HCT116 (cell line): ENCODE measurements around the gene SLC29A1. TPM values are rescaled to one million over a fixed set of nuclear protein-coding genes. Genes with fewer than 3 reads are reported as not detected.

Experiments
- ATAC-seq: fragments of 200-7000 bp; cut with Tn5 transposase; 2 replicates; pipeline ENCODE4 v1.9.1; 2020; ENCODE audit warnings: mild to moderate bottlenecking, moderate library complexity
- BruUV-seq: library from RNA; stranded (reverse); fragments of 400-500 nt; replicated peaks from 2 replicates; lab custom pipeline; 2021; lab: Mats Ljungman, UMichigan
- CTCF ChIA-PET: fragments of 300-600 bp; sonication (Branson Sonifier 250); formaldehyde crosslinking; loops from one replicate; lab custom pipeline; 2021; ENCODE audit warnings: antibody characterized with exemption; lab: Charles Lee
- POLR2A ChIA-PET: fragments of 300-600, 350-600 bp; sonication (Branson Sonifier 250); formaldehyde crosslinking; loops from one replicate; lab custom pipeline; 2021; ENCODE audit warnings: antibody characterized with exemption; lab: Charles Lee
- RAD21 ChIA-PET, 2 experiments: fragments of 300-600 bp; sonication (Branson Sonifier 250); formaldehyde crosslinking; loops; one replicate each; lab custom pipeline; 2023; ENCODE audit warnings: low total read pairs in 2 of 2; ENCODE audit not compliant: uncharacterized antibody in 2 of 2, unreplicated experiment in 2 of 2, low non-redundant PET in 1 of 2; lab: Charles Lee
- DNase-seq: peaks from one replicate; pipeline ENCODE4 v3.0.0-alpha.2; 2010; ENCODE audit warnings: low read depth, low spot score
- H2AFZ ChIP-seq: fragments of 200-600 bp; shearing (Covaris generic), sonication (generic); 2 replicates; pipeline ENCODE4 v1.6.1; 2017; ENCODE audit warnings: low read depth, mixed run types, mixed read lengths, antibody characterized with exemption, low read length; ENCODE audit not compliant: poor library complexity, severe bottlenecking
- H3K27ac ChIP-seq: 2 replicates; pipeline ENCODE4 v1.5.1; 2012; ENCODE audit warnings: low read depth, low read length
- H3K27me3 ChIP-seq: fragments of 200-600 bp; sonication (generic); 2 replicates; pipeline ENCODE4 v1.6.1; 2016; ENCODE audit warnings: mixed run types, low read length, mixed read lengths; ENCODE audit not compliant: insufficient read depth
- H3K36me3 ChIP-seq, 2 experiments: fragments of 200-500 bp in 1 of 2; fragments of 200-600 bp in 1 of 2; sonication (Bioruptor generic) in 1 of 2; sonication (generic) in 1 of 2; 2 replicates each; pipeline versions ENCODE4 v1.5.1 to v1.6.1; 2014 to 2016; ENCODE audit warnings: low read length in 2 of 2, inconsistent platforms in 1 of 2, mixed read lengths in 1 of 2, mixed run types in 1 of 2; ENCODE audit not compliant: insufficient read depth in 2 of 2, control insufficient read depth in 1 of 2
- H3K4me1 ChIP-seq, 2 experiments: fragments of 200-600 bp in 1 of 2; sonication (generic) in 1 of 2; 2 replicates each; pipeline versions ENCODE4 v1.5.1 to v1.6.1; 2012 to 2017; ENCODE audit warnings: low read length in 2 of 2, inconsistent platforms in 1 of 2, mild to moderate bottlenecking in 1 of 2, mixed read lengths in 1 of 2, mixed run types in 1 of 2, moderate library complexity in 1 of 2; ENCODE audit not compliant: insufficient read depth in 2 of 2, control insufficient read depth in 1 of 2
- H3K4me2 ChIP-seq: fragments of 200-600 bp; sonication (generic); 2 replicates; pipeline ENCODE4 v1.6.1; 2017; ENCODE audit warnings: mixed run types, low read length, mixed read lengths
- H3K4me3 ChIP-seq, 2 experiments: fragments of 200-600 bp in 1 of 2; sonication (generic) in 1 of 2; replicated peaks in 1 of 2; 2 replicates each; pipeline ENCODE4 v1.5.1; 2011 to 2016; ENCODE audit warnings: low read length in 2 of 2, control low read depth in 1 of 2, low read depth in 1 of 2, mild to moderate bottlenecking in 1 of 2, mixed read lengths in 1 of 2, mixed run types in 1 of 2
- H3K79me2 ChIP-seq: fragments of 200-600 bp; sonication (generic); 2 replicates; pipeline ENCODE4 v1.6.1; 2017; ENCODE audit warnings: mild to moderate bottlenecking, mixed run types, low read length, moderate library complexity, mixed read lengths; ENCODE audit not compliant: insufficient read depth
- H3K9ac ChIP-seq: fragments of 200-600 bp; sonication (generic); 2 replicates; pipeline ENCODE4 v1.6.1; 2016; ENCODE audit warnings: low read length, mixed read lengths
- H3K9me2 ChIP-seq: fragments of 200-600 bp; sonication (generic), shearing (Covaris generic); 2 replicates; pipeline ENCODE4 v1.6.1; 2017; ENCODE audit warnings: mixed run types, mild to moderate bottlenecking, moderate library complexity; ENCODE audit not compliant: insufficient read depth
- H3K9me3 ChIP-seq, 2 experiments: fragments of 200-500 bp in 1 of 2; fragments of 200-600 bp in 1 of 2; sonication (Bioruptor generic) in 1 of 2; sonication (generic) in 1 of 2; 2 replicates each; pipeline ENCODE4 v1.6.1; 2014 to 2017; ENCODE audit warnings: low read length in 2 of 2, mixed read lengths in 2 of 2, inconsistent platforms in 1 of 2, low read depth in 1 of 2, mild to moderate bottlenecking in 1 of 2, mixed run types in 1 of 2, moderate library complexity in 1 of 2; ENCODE audit not compliant: control insufficient read depth in 1 of 2, insufficient read depth in 1 of 2
- H4K20me1 ChIP-seq: fragments of 200-600 bp; sonication (generic), shearing (Covaris generic); 2 replicates; pipeline ENCODE4 v1.6.1; 2017; ENCODE audit warnings: mixed run types, mild to moderate bottlenecking, moderate library complexity; ENCODE audit not compliant: insufficient read depth
- CBX3 ChIP-seq: IDR thresholded peaks from 2 replicates; pipeline ENCODE4 v1.6.1; 2012; ENCODE audit warnings: low read depth
- ELF1 ChIP-seq: IDR thresholded peaks from 2 replicates; pipeline ENCODE4 v1.6.1; 2012; ENCODE audit warnings: low read depth, borderline replicate concordance
- EZH2 ChIP-seq: fragments of 200-600 bp; sonication (generic); IDR thresholded peaks from 2 replicates; pipeline ENCODE4 v1.6.1; 2017; ENCODE audit warnings: antibody characterized with exemption, mixed run types
- JUND ChIP-seq: IDR thresholded peaks from 2 replicates; pipeline ENCODE4 v1.6.1; 2012
- MAX ChIP-seq: IDR thresholded peaks from 2 replicates; pipeline ENCODE4 v1.6.1; 2012
- RAD21 ChIP-seq: IDR thresholded peaks from 2 replicates; pipeline ENCODE4 v1.6.1; 2012; ENCODE audit warnings: low read depth, mild to moderate bottlenecking
- SIN3A ChIP-seq: IDR thresholded peaks from 2 replicates; pipeline ENCODE4 v1.6.1; 2012; ENCODE audit warnings: low read depth
- SP1 ChIP-seq: IDR thresholded peaks from 2 replicates; pipeline ENCODE4 v1.6.1; 2012; ENCODE audit warnings: low read depth
- ZBTB33 ChIP-seq: IDR thresholded peaks from 2 replicates; pipeline ENCODE4 v1.6.1; 2011; ENCODE audit warnings: mild to moderate bottlenecking, low read length, moderate library complexity; ENCODE audit not compliant: insufficient replicate concordance; ENCODE audit errors: extremely low read depth
- ZFX ChIP-seq: fragments of 450-650 bp; IDR thresholded peaks from 2 replicates; pipeline ENCODE4 v1.6.1; 2017
- ZNF274 ChIP-seq: fragments of 200-500 bp; sonication (Bioruptor generic); IDR thresholded peaks from 2 replicates; pipeline ENCODE4 v1.6.1; 2014; ENCODE audit warnings: mild to moderate bottlenecking, low read depth, low read length, inconsistent platforms
- intact Hi-C: fragments of 100-400 bp; cut with micrococcal nuclease; formaldehyde crosslinking; loops from 2 replicates; pipeline ENCODE4 v1.10.0; 2022
- total RNA-seq: library from RNA; stranded (reverse); gene quantifications from one replicate; pipeline ENCODE4 v1.2.1, GENCODE V29; 2021; ENCODE audit not compliant: unreplicated experiment
- TF ChIP-seq, protein P1 (sequence below): IDR thresholded peaks from 2 replicates; pipeline ENCODE4 v1.6.1; 2012; ENCODE audit warnings: low read depth
- TF ChIP-seq, protein P2 (sequence below): IDR thresholded peaks from 2 replicates; pipeline ENCODE4 v1.6.1; 2012

The SLC29A1 gene
- total RNA-seq, 1 experiment from 2014 or later, result 67.6 TPM

- TF ChIP-seq MAX, result no peak
- TF ChIP-seq ZFX, result no peak
- TF ChIP-seq, all 23 proteins: peak for 0
Measured at GRCh38 chr6:44272529-44272928, 49.1 kb downstream of the SLC29A1 start (continued).

DNA sequence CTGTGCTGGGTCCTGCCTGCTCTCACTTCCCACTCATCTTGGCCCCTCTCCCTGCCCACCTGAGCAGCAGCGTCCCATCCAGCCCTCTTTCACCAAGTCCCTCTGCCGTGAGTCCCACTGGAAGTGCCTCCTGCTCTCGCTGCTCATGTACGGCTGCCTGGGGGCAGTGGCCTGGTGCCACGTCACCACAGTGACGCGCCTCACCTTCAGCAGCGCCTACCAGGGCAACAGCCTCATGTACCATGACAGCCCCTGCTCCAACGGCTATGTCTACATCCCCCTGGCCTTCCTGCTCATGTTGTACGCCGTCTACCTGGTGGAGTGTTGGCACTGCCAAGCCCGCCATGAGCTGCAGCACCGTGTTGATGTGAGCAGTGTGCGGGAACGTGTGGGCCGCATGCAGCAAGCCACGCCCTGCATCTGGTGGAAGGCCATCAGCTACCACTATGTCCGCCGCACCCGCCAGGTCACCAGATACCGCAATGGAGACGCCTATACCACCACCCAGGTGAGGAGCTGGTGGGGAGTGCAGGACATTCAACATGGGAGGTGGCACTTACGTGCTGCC, 49.7 kb downstream of the SLC29A1 start:
- BruUV-seq, result no TSS peak
- ATAC-seq, result no peak; the same call in 1 of the 2 replicates

More for the DNA sequence above, 49.7 kb downstream of the SLC29A1 start:
- H3K9ac ChIP-seq, result no peak overlapping the region
- H3K27me3 ChIP-seq, result no peaks in the 10 kb centered on the region
- no peaks in the 10 kb centered on the region for H3K9me2 ChIP-seq
- no peak overlapping the region for H2AFZ ChIP-seq
- intact Hi-C loops, result no loop called here
- no peaks in the 10 kb centered on the region for H3K79me2 ChIP-seq
- POLR2A ChIA-PET, result no interaction called here
- DNase-seq, result no peak
- no peaks in the 10 kb centered on the region for H3K36me3 ChIP-seq
- no peaks in the 10 kb centered on the region for H3K9me3 ChIP-seq
- no peaks in the 10 kb centered on the region for H3K4me1 ChIP-seq
- H3K4me2 ChIP-seq, result no peak overlapping the region
- CTCF ChIA-PET, result no interaction called here
- H4K20me1 ChIP-seq, result no peaks in the 10 kb centered on the region
- no peak overlapping the region for H3K27ac ChIP-seq
- no peak for TF ChIP-seq ZFX
- TF ChIP-seq, protein P1, sequence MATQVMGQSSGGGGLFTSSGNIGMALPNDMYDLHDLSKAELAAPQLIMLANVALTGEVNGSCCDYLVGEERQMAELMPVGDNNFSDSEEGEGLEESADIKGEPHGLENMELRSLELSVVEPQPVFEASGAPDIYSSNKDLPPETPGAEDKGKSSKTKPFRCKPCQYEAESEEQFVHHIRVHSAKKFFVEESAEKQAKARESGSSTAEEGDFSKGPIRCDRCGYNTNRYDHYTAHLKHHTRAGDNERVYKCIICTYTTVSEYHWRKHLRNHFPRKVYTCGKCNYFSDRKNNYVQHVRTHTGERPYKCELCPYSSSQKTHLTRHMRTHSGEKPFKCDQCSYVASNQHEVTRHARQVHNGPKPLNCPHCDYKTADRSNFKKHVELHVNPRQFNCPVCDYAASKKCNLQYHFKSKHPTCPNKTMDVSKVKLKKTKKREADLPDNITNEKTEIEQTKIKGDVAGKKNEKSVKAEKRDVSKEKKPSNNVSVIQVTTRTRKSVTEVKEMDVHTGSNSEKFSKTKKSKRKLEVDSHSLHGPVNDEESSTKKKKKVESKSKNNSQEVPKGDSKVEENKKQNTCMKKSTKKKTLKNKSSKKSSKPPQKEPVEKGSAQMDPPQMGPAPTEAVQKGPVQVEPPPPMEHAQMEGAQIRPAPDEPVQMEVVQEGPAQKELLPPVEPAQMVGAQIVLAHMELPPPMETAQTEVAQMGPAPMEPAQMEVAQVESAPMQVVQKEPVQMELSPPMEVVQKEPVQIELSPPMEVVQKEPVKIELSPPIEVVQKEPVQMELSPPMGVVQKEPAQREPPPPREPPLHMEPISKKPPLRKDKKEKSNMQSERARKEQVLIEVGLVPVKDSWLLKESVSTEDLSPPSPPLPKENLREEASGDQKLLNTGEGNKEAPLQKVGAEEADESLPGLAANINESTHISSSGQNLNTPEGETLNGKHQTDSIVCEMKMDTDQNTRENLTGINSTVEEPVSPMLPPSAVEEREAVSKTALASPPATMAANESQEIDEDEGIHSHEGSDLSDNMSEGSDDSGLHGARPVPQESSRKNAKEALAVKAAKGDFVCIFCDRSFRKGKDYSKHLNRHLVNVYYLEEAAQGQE, result no peak
- TF ChIP-seq SIN3A, result no peak
- TF ChIP-seq JUND, result no peak
- no peak for TF ChIP-seq ELF1
- no peak for TF ChIP-seq RAD21
- TF ChIP-seq ZBTB33, result no peak
- TF ChIP-seq, protein P2, sequence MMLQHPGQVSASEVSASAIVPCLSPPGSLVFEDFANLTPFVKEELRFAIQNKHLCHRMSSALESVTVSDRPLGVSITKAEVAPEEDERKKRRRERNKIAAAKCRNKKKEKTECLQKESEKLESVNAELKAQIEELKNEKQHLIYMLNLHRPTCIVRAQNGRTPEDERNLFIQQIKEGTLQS, result no peak
- TF ChIP-seq ZNF274, result no peak
- TF ChIP-seq MAX, result no peak
- TF ChIP-seq EZH2, result no peak
- no peak for TF ChIP-seq SP1
- TF ChIP-seq CBX3, result no peak
- RAD21 ChIA-PET, result no interaction called here
- no peak overlapping the region for H3K4me3 ChIP-seq
